Lower leg skin (tissue), 4 donors: Measurements from ENCODE around the gene GABRG1. TPM values are rescaled to one million over a fixed set of nuclear protein-coding genes. Genes with fewer than 3 reads are reported as not detected.
A peak's percentile ranks its signal among the peaks of the same experiment; 100 is the strongest.

ENCODE experiments used
- DNase-seq, 2 donors: peaks; one replicate each; pipeline ENCODE4 v3.0.0-alpha.2; 2019; ENCODE audit warnings: low spot score in 2 of 2
- H3K4me3 ChIP-seq: fragments of 200-600 bp; sonication (generic); 2 replicates; pipeline ENCODE4 v1.5.1; 2017; ENCODE audit warnings: mild to moderate bottlenecking, low read depth; ENCODE audit not compliant: poor library complexity, severe bottlenecking
- CTCF ChIP-seq, 3 donors: fragments of 450-650 bp; IDR thresholded peaks; one replicate each; pipeline ENCODE4 v1.5.1; 2016; ENCODE audit warnings: antibody characterized with exemption in 3 of 3, mild to moderate bottlenecking in 3 of 3, moderate library complexity in 2 of 3
- POLR2A ChIP-seq, 2 donors: fragments of 450-650 bp; IDR thresholded peaks; one replicate each; pipeline ENCODE4 v1.6.1; 2016 to 2017; ENCODE audit warnings: antibody characterized with exemption in 2 of 2, mild to moderate bottlenecking in 1 of 2, moderate library complexity in 1 of 2
- WGBS, 2 donors: methylation state at CpG; one replicate each; pipeline ENCODE4 v1.1.5; 2018; 5-methylcytosine and 5-hydroxymethylcytosine counted together
- intact Hi-C: fragments of 100-400 bp; cut with DNase I; formaldehyde crosslinking; loops from one replicate; pipeline ENCODE4 v1.15.0; 2023; ENCODE audit warnings: low total_unique reads
- total RNA-seq, 4 donors: library from RNA; depleted of rRNA; stranded (reverse); fragments of >200 nt; gene quantifications; one replicate each; pipeline ENCODE4 v1.1.0, GENCODE V29; 2016

The GABRG1 gene
- not detected for total RNA-seq

- TF ChIP-seq POLR2A (IDR thresholded peaks at IDR 0.05) (no peak), CTCF (IDR thresholded peaks at IDR 0.05) (no peak)
- intact Hi-C loops = no loop called here
- 12 to 18% methylated on average over 23 of the region's 23 CpGs for WGBS, 2 donors
- no peak within 1 kb of the TSS for H3K4me3 ChIP-seq
- DNase-seq = peak in 1 of 2 donors; percentile 63
Observed at GRCh38 chr4:46123913-46124755, at the start of gene GABRG1. Gene GABRG1 (minus strand): TSS chr4:46124054. CDS start chr4:46123913, 141 bp downstream.

DNA sequence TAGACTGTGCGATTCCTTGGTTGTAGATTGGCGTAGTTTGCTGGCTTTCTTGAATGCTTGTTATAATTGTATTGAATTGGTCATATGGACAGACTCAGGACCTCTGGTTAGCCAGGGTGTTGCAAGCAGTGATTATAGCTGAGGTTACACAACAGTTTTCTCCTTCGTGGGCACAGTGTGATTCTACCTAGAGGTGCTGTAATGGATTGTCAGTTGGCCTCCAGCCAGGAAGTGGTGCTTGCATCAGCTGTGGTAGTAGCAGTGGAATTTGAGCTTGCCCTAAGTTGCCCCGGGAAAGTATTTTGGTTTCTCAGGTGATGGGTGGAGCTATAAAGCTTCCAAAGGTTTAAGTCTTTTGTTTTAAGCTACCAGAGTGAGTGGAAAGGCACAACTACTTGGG, 23.1 kb upstream of the GABRG1 start:
- intact Hi-C loops = no loop called here
- 62 to 63% methylated on average over 4 of the region's 4 CpGs for WGBS, 2 donors
- DNase-seq = no peak

GRCh38 chr4:46131498-46132057, 7.7 kb upstream of the GABRG1 start:
- DNase-seq = no peak
- WGBS, 2 donors = 39 to 46% methylated on average over 2 of the region's 2 CpGs
- TF ChIP-seq POLR2A (IDR thresholded peaks at IDR 0.05) (no peak), CTCF (IDR thresholded peaks at IDR 0.05) (no peak)
- H3K4me3 ChIP-seq = no peak overlapping the region
- intact Hi-C loops = no loop called here

More for the DNA sequence above, 23.1 kb upstream of the GABRG1 start:
- H3K4me3 ChIP-seq = no peak overlapping the region
- TF ChIP-seq CTCF (IDR thresholded peaks at IDR 0.05) = no peak
- TF ChIP-seq POLR2A (IDR thresholded peaks at IDR 0.05) = no peak

DNA sequence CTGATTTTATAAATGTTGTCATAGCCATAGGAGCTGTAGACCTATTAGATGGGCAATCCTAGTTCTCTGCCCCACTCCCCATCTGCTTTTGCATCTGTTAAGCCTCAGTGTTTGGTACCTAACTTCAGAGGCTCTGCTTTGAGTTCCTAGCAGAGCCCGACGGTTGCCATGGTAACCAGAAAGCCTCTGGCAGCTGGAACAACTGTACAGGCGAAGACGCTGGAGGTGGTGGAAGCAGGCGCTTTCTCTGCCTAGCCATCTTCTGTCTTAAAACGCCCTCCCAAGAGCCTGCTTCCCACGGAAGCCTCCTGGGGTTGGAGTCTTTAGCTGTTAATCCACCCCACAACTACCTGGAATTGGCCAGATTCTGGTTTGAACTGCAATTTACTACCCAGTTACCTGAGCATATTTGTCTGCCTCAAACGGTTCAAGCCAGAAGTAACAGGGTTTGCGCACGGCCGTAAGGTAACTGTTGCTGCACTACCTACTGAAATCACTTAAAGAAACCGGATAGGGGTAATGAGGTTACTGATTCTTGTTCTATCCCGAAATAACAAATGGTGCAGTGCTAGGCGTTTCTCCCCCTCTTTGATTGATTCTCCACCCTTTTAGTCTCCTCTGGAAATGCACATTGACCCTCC, 1.0 kb upstream of the GABRG1 start:
- DNase-seq = peak in 1 of 2 donors; percentile 66
- intact Hi-C loops = no loop called here
- TF ChIP-seq POLR2A (IDR thresholded peaks at IDR 0.05) (no peak), CTCF (IDR thresholded peaks at IDR 0.05) (no peak)
- no peak overlapping the region for H3K4me3 ChIP-seq
- WGBS, 2 donors = 25 to 28% methylated on average over 14 of the region's 14 CpGs

- intact Hi-C loops = no loop called here
- no peak for TF ChIP-seq POLR2A (IDR thresholded peaks at IDR 0.05)
- TF ChIP-seq CTCF (IDR thresholded peaks at IDR 0.05) = no peak
- no peak for DNase-seq
- WGBS, 2 donors = 70 to 76% methylated on average over 5 of the region's 5 CpGs
- H3K4me3 ChIP-seq = no peak overlapping the region
Observed at GRCh38 chr4:46081674-46082073, 42.2 kb downstream of the GABRG1 start.
